Measurements from ENCODE around the gene IDH2.

The IDH2 gene

GRCh38 chr15:90062973-90063769 lies 39.1 kb downstream of the IDH2 start:
- no peak for DNase-seq (ENCODE audit: low spot score)

GRCh38 chr15:90062462-90062932 lies 39.8 kb downstream of the IDH2 start:
- DNase-seq (ENCODE audit: low spot score): peak; percentile 62

GRCh38 chr15:90062023-90062442 lies 40.2 kb downstream of the IDH2 start:
- peak; percentile 42 for DNase-seq (ENCODE audit: low spot score)

GRCh38 chr15:90060797-90061196 lies 41.5 kb downstream of the IDH2 start:
- no peak for DNase-seq (ENCODE audit: low spot score)

- DNase-seq (ENCODE audit: low spot score): peak; percentile 28
Measured at GRCh38 chr15:90059208-90059985, 42.9 kb downstream of the IDH2 start.

- DNase-seq (ENCODE audit: low spot score): no peak
Measured at GRCh38 chr15:90058775-90059174, 43.5 kb downstream of the IDH2 start.

- no peak for DNase-seq (ENCODE audit: low spot score)
Measured at GRCh38 chr15:90058308-90058707, 44.0 kb downstream of the IDH2 start.

GRCh38 chr15:90056529-90056928 lies 45.7 kb downstream of the IDH2 start:
- no peak for DNase-seq (ENCODE audit: low spot score)

GRCh38 chr15:90055182-90055581 lies 47.1 kb downstream of the IDH2 start:
- no peak for DNase-seq (ENCODE audit: low spot score)

- DNase-seq (ENCODE audit: low spot score): no peak
Measured at GRCh38 chr15:90054618-90055097, 47.6 kb downstream of the IDH2 start.

GRCh38 chr15:90053685-90054466 lies 48.4 kb downstream of the IDH2 start:
- DNase-seq (ENCODE audit: low spot score): no peak

- DNase-seq (ENCODE audit: low spot score): no peak
Measured at GRCh38 chr15:90051874-90052273, 50.4 kb downstream of the IDH2 start.

GRCh38 chr15:90049666-90050604 lies 52.3 kb downstream of the IDH2 start:
- DNase-seq (ENCODE audit: low spot score): no peak

- DNase-seq (ENCODE audit: low spot score): no peak
Measured at GRCh38 chr15:90049030-90049429, 53.2 kb downstream of the IDH2 start.

GRCh38 chr15:90047956-90048575 lies 54.2 kb downstream of the IDH2 start:
- DNase-seq (ENCODE audit: low spot score): no peak

- DNase-seq (ENCODE audit: low spot score): no peak
Measured at GRCh38 chr15:90046911-90047392, 55.3 kb downstream of the IDH2 start.

GRCh38 chr15:90046289-90046688 lies 56.0 kb downstream of the IDH2 start:
- DNase-seq (ENCODE audit: low spot score): no peak

- DNase-seq (ENCODE audit: low spot score): no peak
Measured at GRCh38 chr15:90044916-90045371, 57.3 kb downstream of the IDH2 start.

GRCh38 chr15:90044191-90044590 lies 58.1 kb downstream of the IDH2 start:
- no peak for DNase-seq (ENCODE audit: low spot score)

GRCh38 chr15:90043530-90044010 lies 58.7 kb downstream of the IDH2 start:
- DNase-seq (ENCODE audit: low spot score): no peak
